Measurements from ENCODE around the gene PHF21A.
"Not testable (repeated sequence)": the region's sequence is repeated elsewhere in the genome, so short reads cannot be mapped to it uniquely, and the experiment has no call there.

PHF21A gene

GRCh38 chr11:45906096-45906682, 215.1 kb downstream of the PHF21A start:
- H3K9ac ChIP-seq (ENCODE audit: low read length): no peak overlapping the region
- no peaks in the 10 kb centered on the region for H3K79me2 ChIP-seq (ENCODE audit: insufficient read depth, low read length)
- H3K36me3 ChIP-seq (ENCODE audit: insufficient read depth, low read length): peaks cover 18% of the 10 kb centered on the region
- H3K4me2 ChIP-seq (ENCODE audit: low read length): no peak overlapping the region
- no peak overlapping the region for H3K27ac ChIP-seq (ENCODE audit: low read depth, low read length, poor library complexity, severe bottlenecking)
- no peaks in the 10 kb centered on the region for H3K9me3 ChIP-seq (ENCODE audit: low read length)
- TF ChIP-seq CTCF (IDR thresholded peaks at IDR 0.05; ENCODE audit: low read length) (no peak), EZH2 (IDR thresholded peaks at IDR 0.05; ENCODE audit: borderline replicate concordance, low read length) (no peak)
- no peak overlapping the region for H3K4me3 ChIP-seq (ENCODE audit: low read depth, low read length, poor library complexity, severe bottlenecking)
- no peaks in the 10 kb centered on the region for H3F3A ChIP-seq (ENCODE audit: insufficient read depth, low read length)
- H3K9me2 ChIP-seq (ENCODE audit: low read depth, low read length): no peaks in the 10 kb centered on the region
- peaks cover 8% of the 10 kb centered on the region for H3K4me1 ChIP-seq (ENCODE audit: insufficient read depth, low read length, severe bottlenecking)
- peaks cover 4% of the 10 kb centered on the region; the same call in 1 of the 2 replicates for H3K27me3 ChIP-seq (ENCODE audit: insufficient read depth, low read length)
- H4K20me1 ChIP-seq (ENCODE audit: insufficient read depth, low read length): no peaks in the 10 kb centered on the region
- no peak overlapping the region for H2AFZ ChIP-seq (ENCODE audit: low read length)

GRCh38 chr11:45905576-45905975, 215.7 kb downstream of the PHF21A start:
- H3K36me3 ChIP-seq (ENCODE audit: insufficient read depth, low read length): peaks cover 12% of the 10 kb centered on the region
- not testable (repeated sequence) for H2AFZ ChIP-seq (ENCODE audit: low read length); H3K4me1 ChIP-seq (ENCODE audit: insufficient read depth, low read length, severe bottlenecking); H3K27me3 ChIP-seq (ENCODE audit: insufficient read depth, low read length); H3K4me3 ChIP-seq (ENCODE audit: low read depth, low read length, poor library complexity, severe bottlenecking); H3K9me3 ChIP-seq (ENCODE audit: low read length); H3K9ac ChIP-seq (ENCODE audit: low read length); H4K20me1 ChIP-seq (ENCODE audit: insufficient read depth, low read length); H3K9me2 ChIP-seq (ENCODE audit: low read depth, low read length); H3F3A ChIP-seq (ENCODE audit: insufficient read depth, low read length); H3K79me2 ChIP-seq (ENCODE audit: insufficient read depth, low read length); H3K4me2 ChIP-seq (ENCODE audit: low read length); H3K27ac ChIP-seq (ENCODE audit: low read depth, low read length, poor library complexity, severe bottlenecking)

DNA sequence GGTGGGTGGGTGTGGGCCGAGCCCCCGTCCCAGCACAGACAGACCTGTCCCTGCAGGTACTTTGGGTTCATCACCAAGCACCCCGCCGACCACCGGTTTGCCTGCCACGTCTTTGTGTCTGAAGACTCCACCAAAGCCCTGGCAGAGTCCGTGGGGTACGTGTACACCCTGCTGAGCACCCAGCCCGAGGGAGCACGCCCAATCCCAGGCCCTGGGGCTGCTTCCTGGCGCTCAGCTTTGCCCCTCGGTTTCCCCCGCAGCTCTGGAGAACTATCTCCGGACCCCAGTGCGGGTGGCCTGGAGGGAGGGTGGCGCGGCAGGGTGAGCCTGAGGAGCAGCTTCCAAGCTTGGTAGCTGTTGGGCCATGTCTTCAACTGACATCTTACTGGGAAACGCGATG, 216.2 kb downstream of the PHF21A start:
- Histone ChIP-seq H3K27me3 (ENCODE audit: insufficient read depth, low read length) (peaks cover 4% of the 10 kb centered on the region; the same call in 1 of the 2 replicates), H3K27ac (ENCODE audit: low read depth, low read length, poor library complexity, severe bottlenecking) (no peak overlapping the region), H3F3A (ENCODE audit: insufficient read depth, low read length) (no peaks in the 10 kb centered on the region), H3K9me2 (ENCODE audit: low read depth, low read length) (no peaks in the 10 kb centered on the region), H3K4me2 (ENCODE audit: low read length) (no peak overlapping the region), H3K9me3 (ENCODE audit: low read length) (no peaks in the 10 kb centered on the region), H3K4me1 (ENCODE audit: insufficient read depth, low read length, severe bottlenecking) (peaks cover 12% of the 10 kb centered on the region), H3K9ac (ENCODE audit: low read length) (no peak overlapping the region), H3K4me3 (ENCODE audit: low read depth, low read length, poor library complexity, severe bottlenecking) (no peak overlapping the region), H3K79me2 (ENCODE audit: insufficient read depth, low read length) (no peaks in the 10 kb centered on the region), H3K36me3 (ENCODE audit: insufficient read depth, low read length) (peaks cover 8% of the 10 kb centered on the region), H2AFZ (ENCODE audit: low read length) (no peak overlapping the region), H4K20me1 (ENCODE audit: insufficient read depth, low read length) (no peaks in the 10 kb centered on the region)
- no peak for TF ChIP-seq EZH2 (IDR thresholded peaks at IDR 0.05; ENCODE audit: borderline replicate concordance, low read length)
- no peak for TF ChIP-seq CTCF (IDR thresholded peaks at IDR 0.05; ENCODE audit: low read length)

DNA sequence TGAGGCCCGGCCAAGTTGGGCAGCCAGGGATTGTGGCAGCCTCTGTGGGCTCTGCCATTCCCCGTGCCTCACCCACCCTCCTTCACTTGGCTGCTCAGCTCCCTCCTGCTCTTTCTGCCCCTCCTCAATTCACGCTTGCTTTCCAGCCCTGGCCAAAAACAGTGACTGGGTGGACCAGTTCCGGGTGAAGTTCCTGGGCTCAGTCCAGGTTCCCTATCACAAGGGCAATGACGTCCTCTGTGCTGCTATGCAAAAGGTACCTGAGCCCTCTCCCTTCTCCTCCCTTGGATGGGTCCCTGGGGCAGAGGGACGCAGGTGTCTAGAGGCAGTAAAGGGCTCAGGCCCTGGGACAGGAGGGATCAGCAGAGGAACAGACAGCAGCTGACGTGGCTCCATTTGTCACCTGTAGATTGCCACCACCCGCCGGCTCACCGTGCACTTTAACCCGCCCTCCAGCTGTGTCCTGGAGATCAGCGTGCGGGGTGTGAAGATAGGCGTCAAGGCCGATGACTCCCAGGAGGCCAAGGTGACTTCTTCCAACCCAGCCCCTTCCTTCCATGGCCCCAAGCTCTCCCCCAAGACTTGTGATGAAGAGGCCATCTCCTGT, 216.8 kb downstream of the PHF21A start:
- Histone ChIP-seq H3K79me2 (ENCODE audit: insufficient read depth, low read length) (no peaks in the 10 kb centered on the region), H3K4me2 (ENCODE audit: low read length) (no peak overlapping the region), H3K4me1 (ENCODE audit: insufficient read depth, low read length, severe bottlenecking) (peaks cover 12% of the 10 kb centered on the region), H3K4me3 (ENCODE audit: low read depth, low read length, poor library complexity, severe bottlenecking) (no peak overlapping the region), H3K27me3 (ENCODE audit: insufficient read depth, low read length) (peaks cover 4% of the 10 kb centered on the region; the same call in 1 of the 2 replicates), H3K9me3 (ENCODE audit: low read length) (no peaks in the 10 kb centered on the region), H3K9me2 (ENCODE audit: low read depth, low read length) (no peaks in the 10 kb centered on the region), H3K27ac (ENCODE audit: low read depth, low read length, poor library complexity, severe bottlenecking) (no peak overlapping the region), H3K36me3 (ENCODE audit: insufficient read depth, low read length) (peaks cover under 1% of the 10 kb centered on the region), H4K20me1 (ENCODE audit: insufficient read depth, low read length) (no peaks in the 10 kb centered on the region), H3F3A (ENCODE audit: insufficient read depth, low read length) (no peaks in the 10 kb centered on the region), H2AFZ (ENCODE audit: low read length) (no peak overlapping the region), H3K9ac (ENCODE audit: low read length) (no peak overlapping the region)
- TF ChIP-seq CTCF (IDR thresholded peaks at IDR 0.05; ENCODE audit: low read length) (no peak), EZH2 (IDR thresholded peaks at IDR 0.05; ENCODE audit: borderline replicate concordance, low read length) (no peak)

Data from OCI-LY1 (cell line).